LNCaP clone FGC (cell line): ENCODE measurements around the gene KCNJ11.
A peak's percentile ranks its signal among the peaks of the same experiment; 100 is the strongest.

Source experiments
- DNase-seq: peaks from one replicate; pipeline ENCODE4 v3.0.0-alpha.2; 2011; ENCODE audit warnings: low read depth
- H3K4me3 ChIP-seq: 2 replicates; pipeline ENCODE4 v1.5.1; 2011; ENCODE audit warnings: mild to moderate bottlenecking, low read depth, low read length, control low read depth
- TF ChIP-seq, protein P1 (sequence below): IDR thresholded peaks from 2 replicates; pipeline ENCODE4 v1.5.1; 2012; ENCODE audit warnings: mild to moderate bottlenecking; ENCODE audit not compliant: control insufficient read depth, insufficient read depth; ENCODE audit errors: extremely low read depth

Gene KCNJ11

GRCh38 chr11:17392872-17393271, 4.4 kb upstream of the KCNJ11 start:
- H3K4me3 ChIP-seq = no peak overlapping the region
- no peak for DNase-seq
- TF ChIP-seq, protein P1, sequence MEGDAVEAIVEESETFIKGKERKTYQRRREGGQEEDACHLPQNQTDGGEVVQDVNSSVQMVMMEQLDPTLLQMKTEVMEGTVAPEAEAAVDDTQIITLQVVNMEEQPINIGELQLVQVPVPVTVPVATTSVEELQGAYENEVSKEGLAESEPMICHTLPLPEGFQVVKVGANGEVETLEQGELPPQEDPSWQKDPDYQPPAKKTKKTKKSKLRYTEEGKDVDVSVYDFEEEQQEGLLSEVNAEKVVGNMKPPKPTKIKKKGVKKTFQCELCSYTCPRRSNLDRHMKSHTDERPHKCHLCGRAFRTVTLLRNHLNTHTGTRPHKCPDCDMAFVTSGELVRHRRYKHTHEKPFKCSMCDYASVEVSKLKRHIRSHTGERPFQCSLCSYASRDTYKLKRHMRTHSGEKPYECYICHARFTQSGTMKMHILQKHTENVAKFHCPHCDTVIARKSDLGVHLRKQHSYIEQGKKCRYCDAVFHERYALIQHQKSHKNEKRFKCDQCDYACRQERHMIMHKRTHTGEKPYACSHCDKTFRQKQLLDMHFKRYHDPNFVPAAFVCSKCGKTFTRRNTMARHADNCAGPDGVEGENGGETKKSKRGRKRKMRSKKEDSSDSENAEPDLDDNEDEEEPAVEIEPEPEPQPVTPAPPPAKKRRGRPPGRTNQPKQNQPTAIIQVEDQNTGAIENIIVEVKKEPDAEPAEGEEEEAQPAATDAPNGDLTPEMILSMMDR = no peak

DNA sequence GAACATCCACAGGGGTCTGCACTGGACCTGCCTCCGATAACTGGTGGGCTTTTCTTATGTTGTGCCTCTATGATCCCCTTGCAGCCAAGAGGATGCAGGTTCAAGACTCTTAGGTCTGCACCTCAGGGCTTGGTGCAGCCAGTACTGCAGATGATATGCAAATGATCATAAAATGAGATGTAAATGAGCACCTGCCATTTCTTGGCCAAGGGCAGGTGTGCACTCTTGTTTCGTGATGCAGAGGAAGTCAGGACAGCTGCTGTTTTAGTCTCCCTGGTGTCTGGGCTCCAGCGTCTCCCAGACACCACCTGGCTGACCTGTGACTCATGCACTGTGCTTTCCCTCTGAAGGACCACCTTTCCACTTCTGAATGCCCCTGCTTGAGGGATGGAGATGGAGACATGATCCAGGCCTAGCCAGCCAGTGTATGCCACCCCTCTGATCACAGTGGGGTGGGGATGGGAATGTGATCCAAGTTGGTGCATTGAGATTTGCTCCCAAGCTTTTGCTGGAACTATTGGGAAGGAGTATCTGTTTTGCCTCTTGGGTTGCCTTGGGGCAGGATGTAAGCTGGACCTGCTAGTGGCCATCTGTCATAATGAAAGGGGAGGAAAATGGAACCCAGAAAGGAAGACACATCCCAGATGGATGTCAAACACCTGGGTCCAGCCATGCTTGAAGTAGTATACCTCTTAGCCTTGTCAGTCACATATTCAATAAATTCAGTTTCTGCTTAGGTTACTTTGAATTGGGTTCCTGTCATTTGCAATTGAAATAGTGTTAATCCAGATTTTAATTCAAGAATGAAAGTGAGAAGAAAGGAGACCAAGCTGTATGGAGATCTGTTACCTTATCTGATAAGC, 3.3 kb upstream of the KCNJ11 start:
- TF ChIP-seq, protein P1 = no peak
- no peak overlapping the region for H3K4me3 ChIP-seq
- DNase-seq = no peak

GRCh38 chr11:17389957-17390649, 1.6 kb upstream of the KCNJ11 start:
- no peak for DNase-seq
- TF ChIP-seq, protein P1 = no peak
- H3K4me3 ChIP-seq = peak overlapping the region; percentile 58

DNA sequence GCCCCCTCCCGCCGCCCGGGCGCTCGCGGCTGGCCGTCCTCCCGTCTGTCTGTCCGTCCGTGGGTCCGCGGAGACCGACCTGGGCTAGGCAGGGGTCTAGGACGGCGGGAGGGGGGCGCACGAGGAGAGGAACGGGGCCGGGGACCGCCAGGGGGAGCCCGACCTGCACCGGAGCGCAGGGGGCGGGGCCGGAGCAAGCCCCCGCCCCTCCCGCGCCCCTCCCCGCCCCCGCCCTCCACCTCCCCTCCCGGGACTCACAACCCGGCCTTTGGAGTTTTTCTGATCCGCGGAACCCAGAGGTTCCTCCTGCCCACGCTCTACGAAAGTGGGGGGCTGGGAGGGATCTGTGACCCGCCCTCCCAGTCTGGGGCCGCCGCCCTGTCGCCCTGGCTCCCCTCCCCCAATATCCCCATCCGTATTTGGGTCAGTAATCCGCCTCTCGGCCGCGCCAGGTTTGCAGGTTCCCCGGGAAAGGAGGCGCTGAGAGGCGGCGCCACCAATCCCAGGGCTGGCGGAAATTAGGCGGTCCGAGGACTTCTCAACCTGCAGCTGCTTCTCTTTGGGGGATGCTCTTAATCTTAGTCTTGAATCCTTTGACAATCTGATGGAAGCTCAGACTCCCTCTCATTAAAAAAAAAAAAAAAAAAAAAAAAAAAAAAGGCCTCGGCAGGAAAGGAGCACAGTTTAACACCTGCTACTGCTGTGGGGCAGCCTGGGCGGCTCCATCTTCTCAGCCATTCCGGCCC, 925 bp upstream of the KCNJ11 start:
- TF ChIP-seq, protein P1 = peak; percentile 80
- peak overlapping the region; percentile 58 for H3K4me3 ChIP-seq
- no peak for DNase-seq

DNA sequence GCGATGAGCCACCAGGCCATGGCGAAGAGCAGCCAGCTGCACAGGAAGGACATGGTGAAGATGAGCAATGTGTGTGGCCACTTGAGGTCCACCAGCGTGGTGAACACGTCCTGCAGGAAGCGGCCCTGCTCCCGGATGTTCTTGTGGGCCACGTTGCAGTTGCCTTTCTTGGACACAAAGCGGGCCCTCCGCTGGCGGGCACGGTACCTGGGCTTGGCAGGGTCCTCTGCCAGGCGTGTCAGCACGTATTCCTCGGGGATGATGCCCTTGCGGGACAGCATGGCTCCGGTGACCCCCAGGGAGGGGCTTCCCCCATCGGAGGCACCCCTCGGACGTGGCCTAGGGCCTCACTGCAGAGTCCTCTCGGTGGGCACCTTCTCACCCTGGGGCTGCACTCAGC, 648 bp downstream of the KCNJ11 start:
- TF ChIP-seq, protein P1 = no peak
- no peak for DNase-seq
- H3K4me3 ChIP-seq = no peak overlapping the region

GRCh38 chr11:17387254-17387653, 1.2 kb downstream of the KCNJ11 start:
- TF ChIP-seq, protein P1 = no peak
- DNase-seq = no peak
- no peak overlapping the region for H3K4me3 ChIP-seq
